HG02870 (cell line): ENCODE results near the gene LRIT1.

Source experiments
- ATAC-seq: cut with Tn5 transposase; IDR thresholded peaks from one replicate; pipeline ENCODE4 v1.9.1; 2021; ENCODE audit warnings: mild to moderate bottlenecking, moderate library complexity; ENCODE audit not compliant: unreplicated experiment

Gene LRIT1

GRCh38 chr10:84217746-84218145, 23.6 kb downstream of the LRIT1 start:
- ATAC-seq: no peak

- no peak for ATAC-seq
These were observed 24.5 kb downstream of the LRIT1 start for GRCh38 chr10:84216834-84217233.

- peak; percentile 86 for ATAC-seq
These were observed 26.6 kb downstream of the LRIT1 start for GRCh38 chr10:84214612-84215235.

- no peak for ATAC-seq
These were observed 27.2 kb downstream of the LRIT1 start for GRCh38 chr10:84214046-84214572.

GRCh38 chr10:84213076-84213475, 28.3 kb downstream of the LRIT1 start:
- no peak for ATAC-seq

GRCh38 chr10:84212014-84212413, 29.3 kb downstream of the LRIT1 start:
- ATAC-seq: no peak

GRCh38 chr10:84211566-84211965, 29.8 kb downstream of the LRIT1 start:
- ATAC-seq: no peak

GRCh38 chr10:84208023-84208422, 33.3 kb downstream of the LRIT1 start:
- no peak for ATAC-seq

- no peak for ATAC-seq
These were observed 35.4 kb downstream of the LRIT1 start for GRCh38 chr10:84205853-84206525.

GRCh38 chr10:84205049-84205852, 36.1 kb downstream of the LRIT1 start:
- ATAC-seq: peak; percentile 64

GRCh38 chr10:84204610-84205009, 36.7 kb downstream of the LRIT1 start:
- no peak for ATAC-seq

- peak; percentile 59 for ATAC-seq
These were observed 37.2 kb downstream of the LRIT1 start for GRCh38 chr10:84204122-84204521.

GRCh38 chr10:84202349-84202748, 39.0 kb downstream of the LRIT1 start:
- no peak for ATAC-seq

GRCh38 chr10:84201682-84202081, 39.7 kb downstream of the LRIT1 start:
- no peak for ATAC-seq

- ATAC-seq: no peak
These were observed 40.1 kb downstream of the LRIT1 start for GRCh38 chr10:84201244-84201606.

- no peak for ATAC-seq
These were observed 40.7 kb downstream of the LRIT1 start for GRCh38 chr10:84200537-84201243.

GRCh38 chr10:84198206-84198915, 43.0 kb downstream of the LRIT1 start:
- ATAC-seq: no peak

- ATAC-seq: no peak
These were observed 43.7 kb downstream of the LRIT1 start for GRCh38 chr10:84197643-84198042.

GRCh38 chr10:84196941-84197340, 44.4 kb downstream of the LRIT1 start:
- ATAC-seq: no peak

- no peak for ATAC-seq
These were observed 45.3 kb downstream of the LRIT1 start for GRCh38 chr10:84196083-84196482.
